Upper lobe of left lung (tissue), 6 donors: Measurements from ENCODE around the gene UNC13D. TPM values are rescaled to one million over a fixed set of nuclear protein-coding genes. Genes with fewer than 3 reads are reported as not detected.
"Not testable (repeated sequence)": the region's sequence is repeated elsewhere in the genome, so short reads cannot be mapped to it uniquely, and the experiment has no call there.

Source experiments
- ATAC-seq, 2 donors: fragments of 200-7000 bp; cut with Tn5 transposase; one replicate each; pipeline ENCODE4 v1.9.1; 2022; ENCODE audit warnings: mild to moderate bottlenecking in 2 of 2, moderate library complexity in 2 of 2; ENCODE audit not compliant: low FRiP score in 2 of 2
- DNase-seq, 2 donors: peaks; one replicate each; pipeline ENCODE4 v3.0.0-alpha.2; 2019 to 2020
- H3K27ac ChIP-seq, 4 donors: fragments of 200-600 bp; sonication (generic); one replicate each; pipeline ENCODE4 v1.5.1; 2016 to 2019
- H3K27me3 ChIP-seq, 4 donors: fragments of 200-600 bp; sonication (generic); one replicate each; pipeline ENCODE4 v1.5.1; 2017 to 2019
- H3K36me3 ChIP-seq, 4 donors: fragments of 200-600 bp; sonication (generic); one replicate each; pipeline ENCODE4 v1.5.1; 2016 to 2019
- H3K4me1 ChIP-seq, 4 donors: fragments of 200-600 bp; sonication (generic); one replicate each; pipeline ENCODE4 v1.5.1; 2018 to 2019
- H3K4me3 ChIP-seq, 4 donors: fragments of 200-600 bp; sonication (generic); one replicate each; pipeline ENCODE4 v1.5.1; 2017 to 2019; ENCODE audit warnings: mild to moderate bottlenecking in 2 of 4, moderate library complexity in 1 of 4
- H3K9me3 ChIP-seq, 4 donors: fragments of 200-600 bp; sonication (generic); one replicate each; pipeline ENCODE4 v1.5.1; 2018 to 2019
- CTCF ChIP-seq, 6 experiments: fragments of 450-650 bp in 4 of 6; fragments of 200-600 bp in 2 of 6; sonication (generic) in 2 of 6; IDR thresholded peaks; one replicate each; pipeline ENCODE4 v1.5.1; 2016 to 2019; ENCODE audit warnings: antibody characterized with exemption in 6 of 6
- EP300 ChIP-seq, 4 donors: sonication (generic); formaldehyde crosslinking; IDR thresholded peaks; one replicate each; pipeline ENCODE4 v1.5.1; 2017; ENCODE audit warnings: antibody characterized with exemption in 4 of 4, control low read depth in 2 of 4
- POLR2A ChIP-seq, 4 donors: fragments of 450-650 bp; IDR thresholded peaks; one replicate each; pipeline ENCODE4 v1.5.1; 2016 to 2017; ENCODE audit warnings: antibody characterized with exemption in 4 of 4, mild to moderate bottlenecking in 2 of 4
- POLR2AphosphoS5 ChIP-seq, 2 donors: sonication (generic); formaldehyde crosslinking; IDR thresholded peaks; one replicate each; pipeline ENCODE4 v1.5.1; 2017; ENCODE audit warnings: antibody characterized with exemption in 2 of 2
- WGBS, 2 donors: methylation state at CpG; one replicate each; pipeline ENCODE4 v1.1.5; 2017 to 2018; 5-methylcytosine and 5-hydroxymethylcytosine counted together
- total RNA-seq, 6 donors: library from RNA; depleted of rRNA in 4 of 6; stranded (reverse); fragments of >200 nt in 4 of 6; gene quantifications; one replicate each; pipeline versions ENCODE4 v1.1.0 to v1.2.1, GENCODE V29; 2016 to 2021
- donor health status: DM: no; HTN: no; CAD: no; lungs with moderate emphysema.
- donor health status: DM: no; HTN: yes; CAD: no; lungs with severe emphysema.

UNC13D gene
- total RNA-seq, 6 donors from 2014 or later: 38.0 to 243 (median 123) TPM

GRCh38 chr17:75869282-75870141 is 25.3 kb upstream of the UNC13D start:
- DNase-seq: peak in 1 of 2 donors; percentile 82
- H3K27ac ChIP-seq: peak overlapping the region; percentile 69 to 88 (median 80)

GRCh38 chr17:75868730-75869281 is 24.6 kb upstream of the UNC13D start:
- Histone ChIP-seq H3K27ac (peak overlapping the region; percentile 58 to 88 (median 74)), H3K4me1 (peaks cover 32 to 45% (median 39%) of the 10 kb centered on the region in 4 donors)
- WGBS, 2 donors: 80 to 83% methylated on average over 7 to 12 of the region's 12 CpGs
- not testable (repeated sequence) for ATAC-seq, H3K27me3 ChIP-seq, DNase-seq, H3K9me3 ChIP-seq, H3K4me3 ChIP-seq, H3K36me3 ChIP-seq

More at GRCh38 chr17:75869282-75870141, 25.3 kb upstream of the UNC13D start:
- peak; percentile 38 to 52 for TF ChIP-seq POLR2AphosphoS5 (IDR thresholded peaks at IDR 0.05)
- no peak for TF ChIP-seq POLR2A (IDR thresholded peaks at IDR 0.05)
- TF ChIP-seq EP300 (IDR thresholded peaks at IDR 0.05): peak in 1 of 4 donors; percentile 20
- Histone ChIP-seq H3K36me3 (peaks cover 0 to 11% (median 6%) of the 10 kb centered on the region in 4 donors), H3K9me3 (no peaks in the 10 kb centered on the region), H3K4me1 (peaks cover 30 to 42% (median 35%) of the 10 kb centered on the region in 4 donors), H3K27me3 (no peaks in the 10 kb centered on the region), H3K4me3 (no peak overlapping the region)
- peak in 1 of 2 donors; percentile 59 for ATAC-seq
- 59 to 63% methylated on average over 20 to 23 of the region's 23 CpGs for WGBS, 2 donors

GRCh38 chr17:75865404-75866188 is 21.4 kb upstream of the UNC13D start:
- not testable (repeated sequence) for H3K27me3 ChIP-seq, H3K9me3 ChIP-seq, ATAC-seq, H3K36me3 ChIP-seq, DNase-seq, H3K4me3 ChIP-seq
- H3K27ac ChIP-seq: peak overlapping the region in 3 of 4 donors; percentile 40 to 64 (median 63)
- peaks cover 15 to 38% (median 26%) of the 10 kb centered on the region in 4 donors for H3K4me1 ChIP-seq
- WGBS, 2 donors: 82 to 87% methylated on average over 17 of the region's 17 CpGs

GRCh38 chr17:75864887-75865286 is 20.7 kb upstream of the UNC13D start:
- WGBS, 2 donors: 68 to 79% methylated on average over 2 to 4 of the region's 4 CpGs
- not testable (repeated sequence) for H3K36me3 ChIP-seq, ATAC-seq, H3K4me3 ChIP-seq, H3K9me3 ChIP-seq, DNase-seq, H3K27me3 ChIP-seq
- H3K4me1 ChIP-seq: peaks cover 15 to 38% (median 25%) of the 10 kb centered on the region in 4 donors
- H3K27ac ChIP-seq: peak overlapping the region; percentile 40 to 66 (median 64)

GRCh38 chr17:75864448-75864871 is 20.3 kb upstream of the UNC13D start:
- DNase-seq (peak in 1 of 2 donors; percentile 82), ATAC-seq (peak; percentile 88 to 91)
- 2 to 9% methylated on average over 8 of the region's 8 CpGs for WGBS, 2 donors
- H3K4me1 ChIP-seq: peaks cover 15 to 38% (median 23%) of the 10 kb centered on the region in 4 donors
- H3K27me3 ChIP-seq: no peaks in the 10 kb centered on the region
- peak overlapping the region; percentile 40 to 66 (median 64) for H3K27ac ChIP-seq
- no peaks in the 10 kb centered on the region for H3K9me3 ChIP-seq
- TF ChIP-seq EP300 (IDR thresholded peaks at IDR 0.05): peak; percentile 18 to 76 (median 57)
- peak; percentile 84 to 88 for TF ChIP-seq POLR2AphosphoS5 (IDR thresholded peaks at IDR 0.05)
- TF ChIP-seq POLR2A (IDR thresholded peaks at IDR 0.05): peak in 1 of 4 donors; percentile 16
- TF ChIP-seq CTCF (IDR thresholded peaks at IDR 0.05): peak in 1 of 6 experiments; percentile 8
- no peak overlapping the region for H3K4me3 ChIP-seq
- H3K36me3 ChIP-seq: no peaks in the 10 kb centered on the region

GRCh38 chr17:75861927-75862317 is 17.7 kb upstream of the UNC13D start:
- TF ChIP-seq EP300 (IDR thresholded peaks at IDR 0.05) (no peak), CTCF (IDR thresholded peaks at IDR 0.05) (no peak), POLR2A (IDR thresholded peaks at IDR 0.05) (no peak), POLR2AphosphoS5 (IDR thresholded peaks at IDR 0.05) (peak in 1 of 2 donors; percentile 8)
- Histone ChIP-seq H3K9me3 (no peaks in the 10 kb centered on the region), H3K36me3 (no peaks in the 10 kb centered on the region), H3K4me3 (no peak overlapping the region), H3K27me3 (no peaks in the 10 kb centered on the region), H3K4me1 (peaks cover 19 to 43% (median 29%) of the 10 kb centered on the region in 4 donors), H3K27ac (no peak overlapping the region)
- ATAC-seq (peak in 1 of 2 donors; percentile 82), DNase-seq (no peak)
- WGBS, 2 donors: 73 to 78% methylated on average over 9 of the region's 9 CpGs

GRCh38 chr17:75859358-75859757 is 15.2 kb upstream of the UNC13D start:
- WGBS, 2 donors: 86 to 87% methylated on average over 10 of the region's 10 CpGs
- H3K27me3 ChIP-seq, DNase-seq, H3K36me3 ChIP-seq, ATAC-seq, H3K4me3 ChIP-seq, H3K9me3 ChIP-seq: not testable (repeated sequence)
- Histone ChIP-seq H3K27ac (peak overlapping the region; percentile 73 to 87 (median 82)), H3K4me1 (peaks cover 18 to 40% (median 29%) of the 10 kb centered on the region in 4 donors)
